ENCODE results near the gene MSI2.

GRCh38 chr17:57694051-57694450, 437.7 kb downstream of the MSI2 start:
- TF ChIP-seq CTCF (IDR thresholded peaks at IDR 0.05), result no peak
- TF ChIP-seq POLR2A (IDR thresholded peaks at IDR 0.05), result no peak

All from right lobe of liver (tissue), 4 donors.